Fibroblast of villous mesenchyme (primary cell): Measurements from ENCODE around the gene PIP4K2A. TPM values are rescaled to one million over a fixed set of nuclear protein-coding genes. Genes with fewer than 3 reads are reported as not detected.
A peak's percentile ranks its signal among the peaks of the same experiment; 100 is the strongest.

ENCODE experiments used
- DNase-seq: peaks from one replicate; pipeline ENCODE4 v3.0.0-alpha.2; 2010; ENCODE audit warnings: low read depth
- H3K4me3 ChIP-seq: 2 replicates; pipeline ENCODE4 v1.5.1; 2011; ENCODE audit warnings: low read depth, mild to moderate bottlenecking, low read length
- CTCF ChIP-seq: IDR thresholded peaks from 2 replicates; pipeline ENCODE4 v1.5.1; 2012; ENCODE audit warnings: low read depth, mild to moderate bottlenecking, low read length; ENCODE audit not compliant: insufficient read depth
- total RNA-seq: library from RNA; depleted of rRNA; stranded (reverse); fragments of >200 nt; gene quantifications from 2 replicates; pipeline ENCODE4 v1.2.3, GENCODE V29; 2012

The PIP4K2A gene
- total RNA-seq, 1 donor: 35.8 TPM

- DNase-seq: peak; percentile 87
- H3K4me3 ChIP-seq: no peak overlapping the region
- TF ChIP-seq CTCF: peak; percentile 14
Observed at GRCh38 chr10:22655312-22655981, 58.9 kb downstream of the PIP4K2A start.

- no peak overlapping the region for H3K4me3 ChIP-seq
- TF ChIP-seq CTCF: no peak
- no peak for DNase-seq
Observed at GRCh38 chr10:22652988-22653481, 61.3 kb downstream of the PIP4K2A start.

- no peak for DNase-seq
- TF ChIP-seq CTCF: no peak
- H3K4me3 ChIP-seq: no peak overlapping the region
Observed at GRCh38 chr10:22651276-22651980, 63.0 kb downstream of the PIP4K2A start.

GRCh38 chr10:22649994-22650393 lies 64.4 kb downstream of the PIP4K2A start:
- DNase-seq: no peak
- TF ChIP-seq CTCF: no peak
- no peak overlapping the region for H3K4me3 ChIP-seq

- DNase-seq: no peak
- no peak overlapping the region for H3K4me3 ChIP-seq
- TF ChIP-seq CTCF: no peak
Observed at GRCh38 chr10:22649390-22649841, 65.0 kb downstream of the PIP4K2A start.

- no peak overlapping the region for H3K4me3 ChIP-seq
- TF ChIP-seq CTCF: no peak
- peak; percentile 71 for DNase-seq
Observed at GRCh38 chr10:22648547-22648961, 65.8 kb downstream of the PIP4K2A start.
